HepG2 (cell line): Measurements from ENCODE around the gene USP7. TPM values are rescaled to one million over a fixed set of nuclear protein-coding genes. Genes with fewer than 3 reads are reported as not detected.

Experiments used
- ARNT2 ChIP-seq: sonication (generic); formaldehyde crosslinking; IDR thresholded peaks from 2 replicates; pipeline ENCODE4 v1.8.0; 2022; ENCODE audit warnings: mild to moderate bottlenecking, low read depth, missing genetic modification reagents, moderate library complexity
- CENPX ChIP-seq: sonication (generic); formaldehyde crosslinking; IDR thresholded peaks from 2 replicates; pipeline ENCODE4 v1.9.0; 2021; ENCODE audit warnings: mild to moderate bottlenecking, missing genetic modification reagents, moderate library complexity
- FOXA1 ChIP-seq, 2 experiments: fragments of 450-650 bp in 1 of 2; sonication (generic) in 1 of 2; formaldehyde crosslinking in 1 of 2; IDR thresholded peaks; 2 replicates each; pipeline versions ENCODE4 v1.4.0 to v1.6.1; 2016 to 2020; ENCODE audit warnings: missing genetic modification reagents in 1 of 2
- GATA4 ChIP-seq: sonication (generic); IDR thresholded peaks from 2 replicates; pipeline ENCODE4 v1.6.1; 2016; ENCODE audit warnings: antibody characterized with exemption, low read depth, borderline replicate concordance
- KMT2B ChIP-seq: IDR thresholded peaks from 2 replicates; pipeline ENCODE4 v1.6.1; 2016; ENCODE audit warnings: missing genetic modification reagents, missing compliant biosample characterization
- LRRFIP1 ChIP-seq: sonication (generic); formaldehyde crosslinking; conservative IDR thresholded peaks from 2 replicates; pipeline ENCODE4 v1.4.0; 2020; ENCODE audit warnings: missing genetic modification reagents
- NCOR1 ChIP-seq: fragments of 200-600 bp; sonication (generic); IDR thresholded peaks from 2 replicates; pipeline ENCODE4 v1.7.0; 2017; ENCODE audit warnings: antibody characterized with exemption, low read length, borderline replicate concordance
- PITX1 ChIP-seq: sonication (generic); formaldehyde crosslinking; IDR thresholded peaks from 2 replicates; pipeline ENCODE4 v1.5.1; 2020; ENCODE audit warnings: mild to moderate bottlenecking, missing genetic modification reagents
- POGZ ChIP-seq: sonication (generic); formaldehyde crosslinking; IDR thresholded peaks from 2 replicates; pipeline ENCODE4 v1.4.0; 2020; ENCODE audit warnings: mild to moderate bottlenecking, missing genetic modification reagents
- RBM39 ChIP-seq: fragments of 200-400 bp; formaldehyde crosslinking; IDR thresholded peaks from one replicate; pipeline ENCODE4 v1.6.1; 2018; ENCODE audit warnings: antibody characterized with exemption, mild to moderate bottlenecking, low read depth, low read length; ENCODE audit not compliant: poor library complexity, severe bottlenecking
- RFX1 ChIP-seq: fragments of 450-650 bp; IDR thresholded peaks from 2 replicates; pipeline ENCODE4 v1.6.1; 2017
- RXRB ChIP-seq: IDR thresholded peaks from 2 replicates; pipeline ENCODE4 v1.6.1; 2016; ENCODE audit warnings: borderline replicate concordance, missing genetic modification reagents, missing compliant biosample characterization
- SNAPC2 ChIP-seq: sonication (generic); formaldehyde crosslinking; IDR thresholded peaks from 2 replicates; pipeline ENCODE4 v1.8.1; 2022; ENCODE audit warnings: mild to moderate bottlenecking, missing genetic modification reagents
- SOX13 ChIP-seq, 3 experiments: fragments of 450-650 bp in 1 of 3; sonication (generic) in 1 of 3; formaldehyde crosslinking in 1 of 3; IDR thresholded peaks in 2 of 3; conservative IDR thresholded peaks in 1 of 3; 2 replicates each; pipeline versions ENCODE4 v1.5.0 to v1.6.1; 2016 to 2020; ENCODE audit warnings: antibody characterized with exemption in 1 of 3, mild to moderate bottlenecking in 1 of 3, missing compliant biosample characterization in 1 of 3, missing genetic modification reagents in 1 of 3, moderate library complexity in 1 of 3
- SRF ChIP-seq: IDR thresholded peaks from 2 replicates; pipeline ENCODE4 v1.6.1; 2011; ENCODE audit warnings: mild to moderate bottlenecking, low read depth, low read length, moderate library complexity
- TBX3 ChIP-seq: fragments of 450-650 bp; IDR thresholded peaks from 2 replicates; pipeline ENCODE4 v1.6.1; 2017; ENCODE audit warnings: antibody characterized with exemption, mild to moderate bottlenecking, inconsistent platforms, borderline replicate concordance
- YEATS2 ChIP-seq: sonication (generic); formaldehyde crosslinking; IDR thresholded peaks from 2 replicates; pipeline ENCODE4 v1.4.0; 2020; ENCODE audit warnings: missing genetic modification reagents, borderline replicate concordance
- ZNF143 ChIP-seq: sonication (generic); formaldehyde crosslinking; IDR thresholded peaks from 2 replicates; pipeline ENCODE4 v1.4.0; 2020; ENCODE audit warnings: missing genetic modification reagents
- ZNF350 ChIP-seq: sonication (generic); formaldehyde crosslinking; IDR thresholded peaks from 2 replicates; pipeline ENCODE4 v1.4.0; 2020; ENCODE audit warnings: mild to moderate bottlenecking, low read depth, missing genetic modification reagents, borderline replicate concordance
- ZNF572 ChIP-seq: sonication (generic); formaldehyde crosslinking; IDR thresholded peaks from 2 replicates; pipeline ENCODE4 v1.5.1; 2020; ENCODE audit warnings: mild to moderate bottlenecking, missing genetic modification reagents
- polyA plus RNA-seq, 8 experiments: library from polyadenylated mRNA; depleted of rRNA in 3 of 8; stranded (reverse) in 7 of 8; unstranded in 1 of 8; fragments of >200 nt; fragmentation: Illumina TruSeq in 4 of 8; extraction: Trizol in 4 of 8; gene quantifications; 2 replicates each; pipeline versions ENCODE4 v1.2.1 to v1.2.3, GENCODE V29; 2011 to 2016; ENCODE audit warnings: low read depth in 4 of 8, missing spikeins in 1 of 8, mixed read lengths in 1 of 8; ENCODE audit not compliant: insufficient read depth in 1 of 8
- total RNA-seq, 5 experiments: library from RNA; depleted of rRNA; stranded (reverse); fragments of >200 nt; fragmentation: Illumina TruSeq; extraction: Trizol; gene quantifications; 2 replicates each; pipeline ENCODE4 v1.2.3, GENCODE V29; 2016; ENCODE audit warnings: low read depth in 1 of 5
- TF ChIP-seq, protein P1 (sequence below): sonication (generic); formaldehyde crosslinking; IDR thresholded peaks from 2 replicates; pipeline ENCODE4 v1.5.0; 2020; ENCODE audit warnings: mild to moderate bottlenecking, missing genetic modification reagents
- TF ChIP-seq, protein P2 (sequence below): IDR thresholded peaks from 2 replicates; pipeline ENCODE4 v1.6.1; 2016
- TF ChIP-seq, protein P3 (sequence below): sonication (generic); formaldehyde crosslinking; IDR thresholded peaks from 2 replicates; pipeline ENCODE4 v1.5.0; 2020; ENCODE audit warnings: missing genetic modification reagents, mild to moderate bottlenecking, borderline replicate concordance

USP7 gene
- total and polyA plus RNA-seq, 2 of the 13 experiments (the other 11 are each of a cell fraction or from before 2014, with no cell fraction given) = 52.5 to 173 TPM

DNA sequence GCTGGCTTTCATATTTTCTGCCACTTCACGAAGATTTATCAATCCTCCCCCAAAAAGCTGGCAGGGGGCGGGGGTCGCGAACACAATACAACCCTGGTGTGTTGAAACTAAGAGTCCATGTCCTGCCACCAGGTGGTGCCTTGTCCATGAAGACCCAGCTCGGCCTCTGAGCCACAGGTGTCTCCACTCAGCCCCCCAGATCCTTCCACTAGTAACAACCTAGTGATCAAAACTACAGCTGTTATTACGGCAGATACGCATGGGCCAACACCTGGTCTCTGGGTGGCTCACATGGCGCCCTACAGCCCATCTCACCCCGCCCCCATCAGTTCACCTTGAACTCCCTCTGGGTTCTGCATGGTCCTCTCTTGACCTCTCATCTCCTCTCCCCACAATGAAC, 27.7 kb downstream of the USP7 start (continued):
- TF ChIP-seq PITX1 (no peak), POGZ (CRISPR knock-in tag) (no peak), KMT2B (peak; percentile 23; the same call in 1 of the 2 replicates), FOXA1 (IDR thresholded peaks at IDR 0.05) (no peak), FOXA1 (CRISPR knock-in tag; IDR thresholded peaks at IDR 0.05) (0 out of 2 replicates have a peak, but pooled peaks have one; percentile 4), GATA4 (no peak), SRF (no peak), ZNF143 (no peak), RXRB (CRISPR knock-in tag) (peak; percentile 24; the same call in 1 of the 2 replicates), RBM39 (peak; percentile 44), ARNT2 (CRISPR knock-in tag) (no peak), TBX3 (no peak), RFX1 (no peak), ZNF350 (no peak), ZNF572 (CRISPR knock-in tag) (0 out of 2 replicates have a peak, but pooled peaks have one; percentile 55), YEATS2 (CRISPR knock-in tag) (no peak), SOX13 (IDR thresholded peaks at IDR 0.05) (no peak), SOX13 (CRISPR knock-in tag; conservative IDR thresholded peaks at IDR 0.05 in 1 of 2, IDR thresholded peaks at IDR 0.05 in 1 of 2) (peak in 1 of 2 experiments; percentile 35; a peak in 1 of 4 replicates), SNAPC2 (CRISPR knock-in tag) (0 out of 2 replicates have a peak, but pooled peaks have one; percentile 33), LRRFIP1 (CRISPR knock-in tag) (no peak), NCOR1 (peak; percentile 42; the same call in 1 of the 2 replicates), CENPX (CRISPR knock-in tag) (no peak)
- TF ChIP-seq, protein P1, sequence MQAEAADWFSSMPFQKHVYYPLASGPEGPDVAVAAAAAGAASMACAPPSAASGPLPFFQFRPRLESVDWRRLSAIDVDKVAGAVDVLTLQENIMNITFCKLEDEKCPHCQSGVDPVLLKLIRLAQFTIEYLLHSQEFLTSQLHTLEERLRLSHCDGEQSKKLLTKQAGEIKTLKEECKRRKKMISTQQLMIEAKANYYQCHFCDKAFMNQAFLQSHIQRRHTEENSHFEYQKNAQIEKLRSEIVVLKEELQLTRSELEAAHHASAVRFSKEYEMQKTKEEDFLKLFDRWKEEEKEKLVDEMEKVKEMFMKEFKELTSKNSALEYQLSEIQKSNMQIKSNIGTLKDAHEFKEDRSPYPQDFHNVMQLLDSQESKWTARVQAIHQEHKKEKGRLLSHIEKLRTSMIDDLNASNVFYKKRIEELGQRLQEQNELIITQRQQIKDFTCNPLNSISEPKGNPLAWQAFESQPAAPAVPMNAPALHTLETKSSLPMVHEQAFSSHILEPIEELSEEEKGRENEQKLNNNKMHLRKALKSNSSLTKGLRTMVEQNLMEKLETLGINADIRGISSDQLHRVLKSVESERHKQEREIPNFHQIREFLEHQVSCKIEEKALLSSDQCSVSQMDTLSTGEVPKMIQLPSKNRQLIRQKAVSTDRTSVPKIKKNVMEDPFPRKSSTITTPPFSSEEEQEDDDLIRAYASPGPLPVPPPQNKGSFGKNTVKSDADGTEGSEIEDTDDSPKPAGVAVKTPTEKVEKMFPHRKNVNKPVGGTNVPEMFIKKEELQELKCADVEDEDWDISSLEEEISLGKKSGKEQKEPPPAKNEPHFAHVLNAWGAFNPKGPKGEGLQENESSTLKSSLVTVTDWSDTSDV = 0 out of 2 replicates have a peak, but pooled peaks have one; percentile 28
- TF ChIP-seq, protein P2, sequence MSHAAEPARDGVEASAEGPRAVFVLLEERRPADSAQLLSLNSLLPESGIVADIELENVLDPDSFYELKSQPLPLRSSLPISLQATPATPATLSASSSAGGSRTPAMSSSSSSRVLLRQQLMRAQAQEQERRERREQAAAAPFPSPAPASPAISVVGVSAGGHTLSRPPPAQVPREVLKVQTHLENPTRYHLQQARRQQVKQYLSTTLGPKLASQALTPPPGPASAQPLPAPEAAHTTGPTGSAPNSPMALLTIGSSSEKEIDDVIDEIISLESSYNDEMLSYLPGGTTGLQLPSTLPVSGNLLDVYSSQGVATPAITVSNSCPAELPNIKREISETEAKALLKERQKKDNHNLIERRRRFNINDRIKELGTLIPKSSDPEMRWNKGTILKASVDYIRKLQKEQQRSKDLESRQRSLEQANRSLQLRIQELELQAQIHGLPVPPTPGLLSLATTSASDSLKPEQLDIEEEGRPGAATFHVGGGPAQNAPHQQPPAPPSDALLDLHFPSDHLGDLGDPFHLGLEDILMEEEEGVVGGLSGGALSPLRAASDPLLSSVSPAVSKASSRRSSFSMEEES (CRISPR knock-in tag) = 0 out of 2 replicates have a peak, but pooled peaks have one; percentile 9
- TF ChIP-seq, protein P3, sequence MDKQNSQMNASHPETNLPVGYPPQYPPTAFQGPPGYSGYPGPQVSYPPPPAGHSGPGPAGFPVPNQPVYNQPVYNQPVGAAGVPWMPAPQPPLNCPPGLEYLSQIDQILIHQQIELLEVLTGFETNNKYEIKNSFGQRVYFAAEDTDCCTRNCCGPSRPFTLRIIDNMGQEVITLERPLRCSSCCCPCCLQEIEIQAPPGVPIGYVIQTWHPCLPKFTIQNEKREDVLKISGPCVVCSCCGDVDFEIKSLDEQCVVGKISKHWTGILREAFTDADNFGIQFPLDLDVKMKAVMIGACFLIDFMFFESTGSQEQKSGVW (CRISPR knock-in tag) = no peak
